Panc1 (cell line): ENCODE data around the gene TTF1.

ENCODE experiments used
- POLR2AphosphoS5 ChIP-seq: IDR thresholded peaks from 2 replicates; pipeline ENCODE4 v1.6.1; 2012; ENCODE audit warnings: mild to moderate bottlenecking, low read depth, low read length, moderate library complexity
- SIN3A ChIP-seq: IDR thresholded peaks from 2 replicates; pipeline ENCODE4 v1.6.1; 2012; ENCODE audit warnings: low read depth, mild to moderate bottlenecking, low read length, moderate library complexity, borderline replicate concordance; ENCODE audit not compliant: insufficient read depth
- TCF7L2 ChIP-seq: IDR thresholded peaks from 2 replicates; pipeline ENCODE4 v1.6.1; 2011; ENCODE audit warnings: mild to moderate bottlenecking, low read depth, low read length, inconsistent platforms
- TF ChIP-seq, protein P1 (sequence below): fragments of 450-650 bp; IDR thresholded peaks from 2 replicates; pipeline ENCODE4 v1.5.1; 2017; ENCODE audit warnings: mild to moderate bottlenecking
- TF ChIP-seq, protein P2 (sequence below), 2 experiments: IDR thresholded peaks; 2 replicates each; pipeline ENCODE4 v1.6.1; 2011 to 2012; ENCODE audit warnings: low read depth in 2 of 2, control low read depth in 1 of 2, low read length in 1 of 2, mild to moderate bottlenecking in 1 of 2, moderate library complexity in 1 of 2; ENCODE audit not compliant: insufficient read depth in 1 of 2

DNA sequence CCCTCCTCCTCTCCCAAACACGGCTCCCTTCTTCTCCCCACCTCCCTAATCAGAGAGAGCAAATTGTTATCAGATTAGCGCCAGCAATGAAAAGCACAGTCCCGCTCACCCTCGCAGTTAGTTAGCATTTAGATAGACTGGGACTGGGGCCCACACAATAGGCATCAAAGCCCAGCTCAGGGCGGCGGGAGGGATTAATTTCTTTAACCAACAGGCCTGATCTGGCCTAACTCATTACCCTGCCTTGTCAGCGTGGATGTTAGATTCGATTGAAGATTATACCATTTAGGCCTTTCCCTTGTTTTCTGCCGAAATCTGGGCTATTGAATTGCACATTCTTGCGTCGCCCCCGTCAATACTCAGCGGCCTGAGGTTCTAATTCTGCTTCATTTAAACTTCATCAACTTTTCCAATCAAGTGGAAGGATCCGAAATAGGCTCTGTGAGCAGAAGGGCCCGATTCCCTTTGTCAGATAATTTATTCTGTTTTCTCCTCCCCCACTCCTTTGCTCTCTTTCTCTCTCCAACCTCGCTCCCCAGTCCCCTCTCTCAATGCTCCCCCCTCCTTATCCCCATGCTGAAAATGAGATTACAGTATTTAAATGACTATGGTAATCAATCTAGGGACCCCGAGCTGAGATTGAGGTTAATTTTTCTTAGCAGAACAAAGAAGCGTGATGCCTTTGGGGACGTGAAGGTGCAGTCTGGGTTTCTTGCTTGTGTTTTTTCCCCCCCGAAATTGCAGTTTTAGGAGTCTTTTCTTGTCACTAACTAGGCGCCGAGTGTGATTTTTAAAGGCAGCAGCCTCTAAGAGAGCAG is 18.4 kb upstream of the TTF1 start:
- TF ChIP-seq, protein P1, sequence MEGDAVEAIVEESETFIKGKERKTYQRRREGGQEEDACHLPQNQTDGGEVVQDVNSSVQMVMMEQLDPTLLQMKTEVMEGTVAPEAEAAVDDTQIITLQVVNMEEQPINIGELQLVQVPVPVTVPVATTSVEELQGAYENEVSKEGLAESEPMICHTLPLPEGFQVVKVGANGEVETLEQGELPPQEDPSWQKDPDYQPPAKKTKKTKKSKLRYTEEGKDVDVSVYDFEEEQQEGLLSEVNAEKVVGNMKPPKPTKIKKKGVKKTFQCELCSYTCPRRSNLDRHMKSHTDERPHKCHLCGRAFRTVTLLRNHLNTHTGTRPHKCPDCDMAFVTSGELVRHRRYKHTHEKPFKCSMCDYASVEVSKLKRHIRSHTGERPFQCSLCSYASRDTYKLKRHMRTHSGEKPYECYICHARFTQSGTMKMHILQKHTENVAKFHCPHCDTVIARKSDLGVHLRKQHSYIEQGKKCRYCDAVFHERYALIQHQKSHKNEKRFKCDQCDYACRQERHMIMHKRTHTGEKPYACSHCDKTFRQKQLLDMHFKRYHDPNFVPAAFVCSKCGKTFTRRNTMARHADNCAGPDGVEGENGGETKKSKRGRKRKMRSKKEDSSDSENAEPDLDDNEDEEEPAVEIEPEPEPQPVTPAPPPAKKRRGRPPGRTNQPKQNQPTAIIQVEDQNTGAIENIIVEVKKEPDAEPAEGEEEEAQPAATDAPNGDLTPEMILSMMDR, result no peak
- no peak for TF ChIP-seq POLR2AphosphoS5
- no peak for TF ChIP-seq SIN3A
- TF ChIP-seq, protein P2, sequence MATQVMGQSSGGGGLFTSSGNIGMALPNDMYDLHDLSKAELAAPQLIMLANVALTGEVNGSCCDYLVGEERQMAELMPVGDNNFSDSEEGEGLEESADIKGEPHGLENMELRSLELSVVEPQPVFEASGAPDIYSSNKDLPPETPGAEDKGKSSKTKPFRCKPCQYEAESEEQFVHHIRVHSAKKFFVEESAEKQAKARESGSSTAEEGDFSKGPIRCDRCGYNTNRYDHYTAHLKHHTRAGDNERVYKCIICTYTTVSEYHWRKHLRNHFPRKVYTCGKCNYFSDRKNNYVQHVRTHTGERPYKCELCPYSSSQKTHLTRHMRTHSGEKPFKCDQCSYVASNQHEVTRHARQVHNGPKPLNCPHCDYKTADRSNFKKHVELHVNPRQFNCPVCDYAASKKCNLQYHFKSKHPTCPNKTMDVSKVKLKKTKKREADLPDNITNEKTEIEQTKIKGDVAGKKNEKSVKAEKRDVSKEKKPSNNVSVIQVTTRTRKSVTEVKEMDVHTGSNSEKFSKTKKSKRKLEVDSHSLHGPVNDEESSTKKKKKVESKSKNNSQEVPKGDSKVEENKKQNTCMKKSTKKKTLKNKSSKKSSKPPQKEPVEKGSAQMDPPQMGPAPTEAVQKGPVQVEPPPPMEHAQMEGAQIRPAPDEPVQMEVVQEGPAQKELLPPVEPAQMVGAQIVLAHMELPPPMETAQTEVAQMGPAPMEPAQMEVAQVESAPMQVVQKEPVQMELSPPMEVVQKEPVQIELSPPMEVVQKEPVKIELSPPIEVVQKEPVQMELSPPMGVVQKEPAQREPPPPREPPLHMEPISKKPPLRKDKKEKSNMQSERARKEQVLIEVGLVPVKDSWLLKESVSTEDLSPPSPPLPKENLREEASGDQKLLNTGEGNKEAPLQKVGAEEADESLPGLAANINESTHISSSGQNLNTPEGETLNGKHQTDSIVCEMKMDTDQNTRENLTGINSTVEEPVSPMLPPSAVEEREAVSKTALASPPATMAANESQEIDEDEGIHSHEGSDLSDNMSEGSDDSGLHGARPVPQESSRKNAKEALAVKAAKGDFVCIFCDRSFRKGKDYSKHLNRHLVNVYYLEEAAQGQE (IDR thresholded peaks at IDR 0.05; ENCODE audit: insufficient read depth in 1 of 2, low read depth in 2 of 2, low read length in 1 of 2), result no peak
- no peak for TF ChIP-seq TCF7L2
